SK-N-SH (cell line): Measurements from ENCODE around the gene DMRT2. TPM values are rescaled to one million over a fixed set of nuclear protein-coding genes. Genes with fewer than 3 reads are reported as not detected.

Source experiments
- CTCF ChIA-PET: fragments of 300-600, 350-600 bp; formaldehyde crosslinking; extraction: SDS; loops from one replicate; lab custom pipeline; 2021; lab: Yijun Ruan, JAX
- POLR2A ChIA-PET: fragments of 350-600 bp; sonication (Branson Sonifier 250); formaldehyde crosslinking; extraction: SDS; loops from one replicate; lab custom pipeline; 2020; ENCODE audit warnings: antibody characterized with exemption, inconsistent platforms; lab: Yijun Ruan, JAX
- DNase-seq: peaks from one replicate; pipeline ENCODE4 v3.0.0; 2012
- H2AFZ ChIP-seq: fragments of 200-600 bp; sonication (generic); 2 replicates; pipeline ENCODE4 v1.8.1; 2016; ENCODE audit warnings: antibody characterized with exemption, mild to moderate bottlenecking, low read depth
- H3F3A ChIP-seq: fragments of 200-600 bp; sonication (generic); replicated peaks from 2 replicates; pipeline ENCODE3; 2016; ENCODE audit warnings: antibody characterized with exemption, mild to moderate bottlenecking; ENCODE audit not compliant: insufficient read depth
- H3K27ac ChIP-seq, 2 experiments: fragments of 200-500 bp in 1 of 2; fragments of 200-600 bp in 1 of 2; sonication (Bioruptor generic) in 1 of 2; sonication (generic), shearing (Covaris generic) in 1 of 2; 2 replicates each; pipeline versions ENCODE4 v1.5.1 to v1.6.1; 2014 to 2016; ENCODE audit warnings: low read depth in 2 of 2, inconsistent platforms in 1 of 2, low read length in 1 of 2, mild to moderate bottlenecking in 1 of 2, mixed read lengths in 1 of 2
- H3K27me3 ChIP-seq: fragments of 200-600 bp; sonication (generic), shearing (Covaris generic); 2 replicates; pipeline ENCODE4 v1.6.1; 2016; ENCODE audit warnings: mixed run types; ENCODE audit not compliant: insufficient read depth
- H3K36me3 ChIP-seq, 2 experiments: fragments of 200-500 bp in 1 of 2; fragments of 200-600 bp in 1 of 2; sonication (Bioruptor generic) in 1 of 2; sonication (generic) in 1 of 2; replicated peaks in 1 of 2; 2 replicates each; pipeline versions ENCODE3 to v1.5.1; 2014 to 2016; ENCODE audit warnings: low read length in 1 of 2, mild to moderate bottlenecking in 1 of 2; ENCODE audit not compliant: insufficient read depth in 2 of 2, control insufficient read depth in 1 of 2
- H3K4me1 ChIP-seq, 2 experiments: fragments of 200-500 bp in 1 of 2; fragments of 200-600 bp in 1 of 2; sonication (Bioruptor generic) in 1 of 2; sonication (generic), shearing (Covaris generic) in 1 of 2; 2 replicates each; pipeline versions ENCODE4 v1.5.1 to v1.6.1; 2014 to 2016; ENCODE audit warnings: low read depth in 1 of 2, low read length in 1 of 2, mixed run types in 1 of 2; ENCODE audit not compliant: insufficient read depth in 2 of 2, control insufficient read depth in 1 of 2
- H3K4me2 ChIP-seq: fragments of 200-600 bp; sonication (generic), shearing (Covaris generic); 2 replicates; pipeline ENCODE4 v1.6.1; 2017; ENCODE audit warnings: mixed run types
- H3K4me3 ChIP-seq, 2 experiments: fragments of 200-500 bp in 1 of 2; fragments of 200-600 bp in 1 of 2; sonication (Bioruptor generic) in 1 of 2; sonication (generic), shearing (Covaris generic) in 1 of 2; 2 replicates each; pipeline versions ENCODE4 v1.5.1 to v1.8.1; 2014 to 2016; ENCODE audit warnings: low read depth in 2 of 2, inconsistent platforms in 1 of 2, low read length in 1 of 2, mild to moderate bottlenecking in 1 of 2, mixed read lengths in 1 of 2, moderate library complexity in 1 of 2
- H3K79me2 ChIP-seq: fragments of 200-600 bp; sonication (generic); 2 replicates; pipeline ENCODE4 v1.8.1; 2017; ENCODE audit warnings: mild to moderate bottlenecking; ENCODE audit not compliant: insufficient read depth
- H3K9ac ChIP-seq: fragments of 200-600 bp; sonication (generic); 2 replicates; pipeline ENCODE4 v1.6.1; 2017; ENCODE audit warnings: mixed run types
- H3K9me2 ChIP-seq: fragments of 200-600 bp; sonication (generic); 2 replicates; pipeline ENCODE4 v1.6.1; 2017; ENCODE audit warnings: mixed run types
- H3K9me3 ChIP-seq: fragments of 200-600 bp; sonication (generic); 2 replicates; pipeline ENCODE4 v1.6.1; 2017; ENCODE audit warnings: mixed run types, mild to moderate bottlenecking, moderate library complexity
- H4K20me1 ChIP-seq: fragments of 200-600 bp; sonication (generic); 2 replicates; pipeline ENCODE4 v1.6.1; 2017; ENCODE audit warnings: mild to moderate bottlenecking, mixed run types; ENCODE audit not compliant: insufficient read depth
- CHD2 ChIP-seq: fragments of 150-350 bp; IDR thresholded peaks from 2 replicates; pipeline ENCODE4 v1.6.1; 2018; ENCODE audit warnings: low read length; ENCODE audit not compliant: partially characterized antibody
- ELF1 ChIP-seq: IDR thresholded peaks from 2 replicates; pipeline ENCODE4 v1.4.0; 2012
- EP300 ChIP-seq, 2 experiments: IDR thresholded peaks; 2 replicates each; pipeline versions ENCODE4 v1.4.0 to v1.6.1; 2012; ENCODE audit warnings: borderline replicate concordance in 1 of 2, low read depth in 1 of 2, low read length in 1 of 2
- FOSL2 ChIP-seq: IDR thresholded peaks from 2 replicates; pipeline ENCODE4 v1.4.0; 2012; ENCODE audit warnings: low read depth, mild to moderate bottlenecking, moderate library complexity, borderline replicate concordance
- GATA2 ChIP-seq: sonication (generic); formaldehyde crosslinking; IDR thresholded peaks from 2 replicates; pipeline ENCODE4 v1.5.0; 2020; ENCODE audit warnings: mild to moderate bottlenecking, missing genetic modification reagents
- JUND ChIP-seq: IDR thresholded peaks from 2 replicates; pipeline ENCODE4 v1.4.0; 2012
- NFIC ChIP-seq: IDR thresholded peaks from 2 replicates; pipeline ENCODE4 v1.4.0; 2012; ENCODE audit warnings: borderline replicate concordance
- NRF1 ChIP-seq: IDR thresholded peaks from 2 replicates; pipeline ENCODE4 v1.6.1; 2012; ENCODE audit warnings: low read depth, mild to moderate bottlenecking, low read length
- PBX3 ChIP-seq: IDR thresholded peaks from 2 replicates; pipeline ENCODE4; 2012
- RCOR1 ChIP-seq: fragments of 150-350 bp; IDR thresholded peaks from 2 replicates; pipeline ENCODE4 v1.6.1; 2017; ENCODE audit warnings: antibody characterized with exemption, low read length
- REST ChIP-seq: IDR thresholded peaks from 2 replicates; pipeline ENCODE4 v1.6.1; 2012; ENCODE audit warnings: mild to moderate bottlenecking, low read depth, low read length, moderate library complexity
- RFX5 ChIP-seq: IDR thresholded peaks from 2 replicates; pipeline ENCODE4 v1.6.1; 2012; ENCODE audit warnings: mild to moderate bottlenecking, improper control_type of control experiment, low read length
- USF1 ChIP-seq: IDR thresholded peaks from 2 replicates; pipeline ENCODE4 v1.4.0; 2012; ENCODE audit warnings: low read depth, borderline replicate concordance
- USF2 ChIP-seq: fragments of 150-350 bp; IDR thresholded peaks from 2 replicates; pipeline ENCODE4 v1.6.1; 2017; ENCODE audit warnings: antibody characterized with exemption, low read length, low read depth, borderline replicate concordance
- WGBS: methylation state at CpG from one replicate; pipeline ENCODE4 v1.1.6; 2017; ENCODE audit warnings: low lambda C conversion rate; 5-methylcytosine and 5-hydroxymethylcytosine counted together
- polyA plus RNA-seq, 3 experiments: library from polyadenylated mRNA; depleted of rRNA; stranded (reverse); fragments of >200 nt; gene quantifications; 2 replicates each; pipeline ENCODE4 v1.2.3, GENCODE V29; 2012

The DMRT2 gene
- polyA plus RNA-seq, 1 of the 3 experiments (the other 2 are of a cell fraction) = not detected

- DNase-seq = no peak
- H3F3A ChIP-seq = no peaks in the 10 kb centered on the region
- CTCF ChIA-PET = no interaction called here
- H4K20me1 ChIP-seq = no peaks in the 10 kb centered on the region
- no peaks in the 10 kb centered on the region for H3K36me3 ChIP-seq
- H3K4me2 ChIP-seq = no peak overlapping the region
- TF ChIP-seq EP300 (IDR thresholded peaks at IDR 0.05; ENCODE audit: borderline replicate concordance in 1 of 2, low read depth in 1 of 2, low read length in 1 of 2) (no peak), FOSL2 (no peak), RCOR1 (no peak), NFIC (no peak), ELF1 (no peak), JUND (no peak)
- POLR2A ChIA-PET = no interaction called here
- no peak overlapping the region for H3K9ac ChIP-seq
- 0% methylated on average over 2 of the region's 2 CpGs for WGBS
- H3K27me3 ChIP-seq = no peaks in the 10 kb centered on the region
- H2AFZ ChIP-seq = no peak overlapping the region
- H3K4me1 ChIP-seq = no peaks in the 10 kb centered on the region
- H3K9me3 ChIP-seq = no peaks in the 10 kb centered on the region
- no peak overlapping the region for H3K4me3 ChIP-seq
- H3K9me2 ChIP-seq = no peaks in the 10 kb centered on the region
- H3K27ac ChIP-seq = no peak overlapping the region
- no peaks in the 10 kb centered on the region for H3K79me2 ChIP-seq
Measured at GRCh38 chr9:1077616-1078015, 27.5 kb downstream of the DMRT2 start.

- Histone ChIP-seq H3K4me1 (no peaks in the 10 kb centered on the region), H3K27me3 (no peaks in the 10 kb centered on the region), H3K27ac (no peak overlapping the region), H3K4me3 (peak overlapping the region; percentile 32 to 51; a peak in 3 of 4 replicates), H3K9me2 (no peaks in the 10 kb centered on the region), H3K4me2 (peak overlapping the region; percentile 73), H3K9me3 (no peaks in the 10 kb centered on the region), H3F3A (no peaks in the 10 kb centered on the region), H2AFZ (peak overlapping the region; percentile 68; the same call in 1 of the 2 replicates), H3K79me2 (no peaks in the 10 kb centered on the region), H4K20me1 (no peaks in the 10 kb centered on the region), H3K9ac (no peak overlapping the region), H3K36me3 (no peaks in the 10 kb centered on the region)
- CTCF ChIA-PET = interaction anchor here (1.4 kb wide), 1 partner anchor 12 kb away, joined by 3 read pairs; no protein-coding TSS in a partner anchor
- DNase-seq = peak; percentile 4
- WGBS = under 1% methylated on average over 13 of the region's 13 CpGs
- POLR2A ChIA-PET = no interaction called here
- no peak for TF ChIP-seq REST
- no peak for TF ChIP-seq RFX5
- no peak for TF ChIP-seq CHD2
- no peak for TF ChIP-seq NFIC
- no peak for TF ChIP-seq USF2
- peak; percentile 63 for TF ChIP-seq NRF1
- peak; percentile 89 for TF ChIP-seq PBX3
- TF ChIP-seq GATA2 (CRISPR knock-in tag) = no peak
- no peak for TF ChIP-seq USF1
- TF ChIP-seq FOSL2 = no peak
Measured at GRCh38 chr9:1083325-1083913, 33.3 kb downstream of the DMRT2 start.
